ENCODE data around the gene ENTREP3.

Gene ENTREP3

GRCh38 chr1:155277902-155278688 is 22.8 kb upstream of the ENTREP3 start:
- peak; percentile 75 for DNase-seq (ENCODE audit: low read depth)

GRCh38 chr1:155277070-155277901 is 22.0 kb upstream of the ENTREP3 start, which contains the start of gene HCN3:
Gene HCN3, plus strand, starts transcription at chr1:155277463. Its CDS starts 128 bp downstream, at chr1:155277591.
- DNase-seq (ENCODE audit: low read depth) = peak; percentile 85

GRCh38 chr1:155273343-155274245 is 18.3 kb upstream of the ENTREP3 start, which contains the start of gene CLK2:
Gene CLK2, minus strand, starts transcription at chr1:155273504. Its CDS starts 2,527 bp downstream, at chr1:155270977.
- peak; percentile 91 for DNase-seq (ENCODE audit: low read depth)

- DNase-seq (ENCODE audit: low read depth) = no peak
Observed at GRCh38 chr1:155272466-155273342, 17.4 kb upstream of the ENTREP3 start.

- DNase-seq (ENCODE audit: low read depth) = no peak
Observed at GRCh38 chr1:155269381-155269780, 14.1 kb upstream of the ENTREP3 start.

GRCh38 chr1:155268630-155269029 is 13.3 kb upstream of the ENTREP3 start:
- no peak for DNase-seq (ENCODE audit: low read depth)

GRCh38 chr1:155267373-155267772 is 12.1 kb upstream of the ENTREP3 start:
- no peak for DNase-seq (ENCODE audit: low read depth)

- no peak for DNase-seq (ENCODE audit: low read depth)
Observed at GRCh38 chr1:155266553-155266952, 11.3 kb upstream of the ENTREP3 start.

GRCh38 chr1:155263067-155263466 is 7.8 kb upstream of the ENTREP3 start:
- no peak for DNase-seq (ENCODE audit: low read depth)

GRCh38 chr1:155261852-155262673 is 6.8 kb upstream of the ENTREP3 start, which contains the start of gene SCAMP3:
Gene SCAMP3, minus strand, starts transcription at chr1:155262360. Its CDS starts 209 bp downstream, at chr1:155262151.
- DNase-seq (ENCODE audit: low read depth) = peak; percentile 77

GRCh38 chr1:155261493-155261851 is 6.2 kb upstream of the ENTREP3 start:
- DNase-seq (ENCODE audit: low read depth) = no peak

- no peak for DNase-seq (ENCODE audit: low read depth)
Observed at GRCh38 chr1:155260276-155260675, 5.0 kb upstream of the ENTREP3 start.

- DNase-seq (ENCODE audit: low read depth) = no peak
Observed at GRCh38 chr1:155256058-155256852, 972 bp upstream of the ENTREP3 start.

GRCh38 chr1:155254714-155255242 is 505 bp downstream of the ENTREP3 start:
- DNase-seq (ENCODE audit: low read depth) = no peak

- DNase-seq (ENCODE audit: low read depth) = no peak
Observed at GRCh38 chr1:155254228-155254713, 1.0 kb downstream of the ENTREP3 start.

GRCh38 chr1:155253797-155254196 is 1.5 kb downstream of the ENTREP3 start:
- DNase-seq (ENCODE audit: low read depth) = no peak

GRCh38 chr1:155253208-155253607 is 2.1 kb downstream of the ENTREP3 start:
- DNase-seq (ENCODE audit: low read depth) = no peak

GRCh38 chr1:155251566-155251965 is 3.7 kb downstream of the ENTREP3 start:
- no peak for DNase-seq (ENCODE audit: low read depth)
